GM13976 (cell line): ENCODE results near the gene MINDY3.

Experiments used
- DNase-seq: peaks from one replicate; pipeline ENCODE4 v3.0.0; 2012; ENCODE audit warnings: low spot score
- CTCF ChIP-seq: IDR thresholded peaks from 2 replicates; pipeline ENCODE4 v1.5.1; 2012; ENCODE audit warnings: borderline replicate concordance, mild to moderate bottlenecking; ENCODE audit not compliant: insufficient read depth; ENCODE audit errors: extremely low read depth, missing control alignments, control extremely low read depth
- in situ Hi-C: fragments of 300-500 bp; cut with MboI; formaldehyde crosslinking; loops from one replicate; pipeline ENCODE4 v1.12.0; 2022; ENCODE audit warnings: low sequenced_read_pairs, mixed read lengths, inconsistent platforms; ENCODE audit not compliant: unreplicated experiment

Gene MINDY3

GRCh38 chr10:15751046-15751445 lies 109.3 kb downstream of the MINDY3 start:
- in situ Hi-C loops, result no loop called here
- no peak for DNase-seq
- TF ChIP-seq CTCF, result no peak

GRCh38 chr10:15748126-15748525 lies 112.2 kb downstream of the MINDY3 start:
- TF ChIP-seq CTCF, result no peak
- in situ Hi-C loops, result no loop called here
- DNase-seq, result no peak

- in situ Hi-C loops, result no loop called here
- TF ChIP-seq CTCF, result no peak
- no peak for DNase-seq
Observed at GRCh38 chr10:15747632-15748031, 112.7 kb downstream of the MINDY3 start.

- no peak for TF ChIP-seq CTCF
- in situ Hi-C loops, result no loop called here
- DNase-seq, result no peak
Observed at GRCh38 chr10:15745751-15746150, 114.6 kb downstream of the MINDY3 start.

GRCh38 chr10:15744217-15744865 lies 116.0 kb downstream of the MINDY3 start:
- in situ Hi-C loops, result no loop called here
- peak; percentile 41 for DNase-seq
- peak; percentile 58 for TF ChIP-seq CTCF

GRCh38 chr10:15743443-15743842 lies 116.9 kb downstream of the MINDY3 start:
- no peak for TF ChIP-seq CTCF
- in situ Hi-C loops, result no loop called here

GRCh38 chr10:15742836-15743235 lies 117.5 kb downstream of the MINDY3 start:
- DNase-seq, result no peak
- no peak for TF ChIP-seq CTCF
- in situ Hi-C loops, result no loop called here

More at GRCh38 chr10:15743443-15743842, 116.9 kb downstream of the MINDY3 start:
- DNase-seq, result no peak
